Renal pelvis (tissue), 4 donors: ENCODE data around the gene PLCB1. TPM values are rescaled to one million over a fixed set of nuclear protein-coding genes. Genes with fewer than 3 reads are reported as not detected.
A peak's percentile ranks its signal among the peaks of the same experiment; 100 is the strongest.

Source experiments
- DNase-seq: peaks from one replicate; pipeline ENCODE4 v3.0.0-alpha.2; 2013
- polyA plus RNA-seq, 3 donors: library from polyadenylated mRNA; unstranded; fragments of 120-200 nt; gene quantifications; one replicate each; pipeline ENCODE4 v1.2.1, GENCODE V29; 2013; ENCODE audit not compliant: insufficient read length in 3 of 3

Gene PLCB1
- polyA plus RNA-seq, 3 donors, result 35.7 to 37.7 (median 36.9) TPM

GRCh38 chr20:8490076-8490830, 358.2 kb downstream of the PLCB1 start:
- DNase-seq, result no peak

GRCh38 chr20:8492173-8492572, 360.1 kb downstream of the PLCB1 start:
- DNase-seq, result no peak

- DNase-seq, result no peak
Observed at GRCh38 chr20:8498571-8498970, 366.5 kb downstream of the PLCB1 start.

GRCh38 chr20:8504030-8504429, 372.0 kb downstream of the PLCB1 start:
- no peak for DNase-seq

GRCh38 chr20:8505476-8506200, 373.6 kb downstream of the PLCB1 start:
- peak; percentile 60 for DNase-seq

GRCh38 chr20:8507231-8507630, 375.2 kb downstream of the PLCB1 start:
- DNase-seq, result no peak

- no peak for DNase-seq
Observed at GRCh38 chr20:8509809-8510208, 377.7 kb downstream of the PLCB1 start.

- DNase-seq, result no peak
Observed at GRCh38 chr20:8510808-8511207, 378.7 kb downstream of the PLCB1 start.

GRCh38 chr20:8512003-8512402, 379.9 kb downstream of the PLCB1 start:
- no peak for DNase-seq

- no peak for DNase-seq
Observed at GRCh38 chr20:8515810-8516435, 383.9 kb downstream of the PLCB1 start.

- DNase-seq, result no peak
Observed at GRCh38 chr20:8518878-8519277, 386.8 kb downstream of the PLCB1 start.

GRCh38 chr20:8519887-8520286, 387.8 kb downstream of the PLCB1 start:
- no peak for DNase-seq

GRCh38 chr20:8522168-8522567, 390.1 kb downstream of the PLCB1 start:
- DNase-seq, result no peak

GRCh38 chr20:8523684-8524083, 391.6 kb downstream of the PLCB1 start:
- no peak for DNase-seq

- DNase-seq, result no peak
Observed at GRCh38 chr20:8524101-8525016, 392.3 kb downstream of the PLCB1 start.

GRCh38 chr20:8525017-8525343, 392.9 kb downstream of the PLCB1 start:
- no peak for DNase-seq

- DNase-seq, result no peak
Observed at GRCh38 chr20:8526610-8527009, 394.5 kb downstream of the PLCB1 start.

- no peak for DNase-seq
Observed at GRCh38 chr20:8527998-8528723, 396.1 kb downstream of the PLCB1 start.

GRCh38 chr20:8530022-8530421, 398.0 kb downstream of the PLCB1 start:
- DNase-seq, result no peak

GRCh38 chr20:8532169-8532568, 400.1 kb downstream of the PLCB1 start:
- no peak for DNase-seq
